IPS-NIHi7 (cell line): Measurements from ENCODE around the gene SREBF1.

ENCODE experiments used
- DNase-seq: peaks from one replicate; pipeline ENCODE4 v3.0.0; 2012; ENCODE audit warnings: mixed read lengths; ENCODE audit errors: extremely low spot score

The SREBF1 gene

GRCh38 chr17:17781591-17782496, 54.9 kb downstream of the SREBF1 start:
- DNase-seq = peak; percentile 35

- peak; percentile 68 for DNase-seq
Measured at GRCh38 chr17:17780922-17781590, 55.7 kb downstream of the SREBF1 start.

- DNase-seq = no peak
Measured at GRCh38 chr17:17779015-17779611, 57.7 kb downstream of the SREBF1 start.

- no peak for DNase-seq
Measured at GRCh38 chr17:17778308-17779014, 58.3 kb downstream of the SREBF1 start.

GRCh38 chr17:17776889-17777288, 59.9 kb downstream of the SREBF1 start:
- DNase-seq = no peak

GRCh38 chr17:17774009-17774881, 62.5 kb downstream of the SREBF1 start:
- no peak for DNase-seq

- DNase-seq = no peak
Measured at GRCh38 chr17:17772231-17772630, 64.6 kb downstream of the SREBF1 start.

GRCh38 chr17:17771498-17772201, 65.1 kb downstream of the SREBF1 start:
- no peak for DNase-seq

- DNase-seq = no peak
Measured at GRCh38 chr17:17770632-17771044, 66.1 kb downstream of the SREBF1 start.

- no peak for DNase-seq
Measured at GRCh38 chr17:17769869-17770631, 66.7 kb downstream of the SREBF1 start.

- no peak for DNase-seq
Measured at GRCh38 chr17:17768424-17769088, 68.2 kb downstream of the SREBF1 start.

GRCh38 chr17:17767887-17768418, 68.8 kb downstream of the SREBF1 start:
- no peak for DNase-seq

GRCh38 chr17:17767154-17767869, 69.5 kb downstream of the SREBF1 start:
- no peak for DNase-seq

GRCh38 chr17:17766744-17767120, 70.1 kb downstream of the SREBF1 start:
- no peak for DNase-seq

- no peak for DNase-seq
Measured at GRCh38 chr17:17766077-17766743, 70.6 kb downstream of the SREBF1 start.

GRCh38 chr17:17765359-17766076, 71.3 kb downstream of the SREBF1 start:
- DNase-seq = no peak

- no peak for DNase-seq
Measured at GRCh38 chr17:17763734-17764133, 73.1 kb downstream of the SREBF1 start.
